Measurements from ENCODE around the gene OSBPL8. TPM values are rescaled to one million over a fixed set of nuclear protein-coding genes. Genes with fewer than 3 reads are reported as not detected.

The OSBPL8 gene
- total RNA-seq, 4 donors from 2014 or later, result 65.8 to 73.5 (median 66.7) TPM

- 100% methylated on average over 1 of the region's 1 CpG; no CpG with 5 or more reads in 1 of the 2 donors for WGBS, 2 donors (ENCODE audit: low coverage in 1 of 2)
- H3K36me3 ChIP-seq, result no peaks in the 10 kb centered on the region
- no peaks in the 10 kb centered on the region for H3K9me3 ChIP-seq
- no peaks in the 10 kb centered on the region for H3K4me1 ChIP-seq
- TF ChIP-seq POLR2A (IDR thresholded peaks at IDR 0.05) (no peak), EP300 (IDR thresholded peaks at IDR 0.05) (no peak), CTCF (IDR thresholded peaks at IDR 0.05) (no peak), POLR2AphosphoS5 (IDR thresholded peaks at IDR 0.05) (no peak)
- no peak overlapping the region for H3K4me3 ChIP-seq
- no peaks in the 10 kb centered on the region for H3K27me3 ChIP-seq
- no peak overlapping the region for H3K27ac ChIP-seq
- no peak for ATAC-seq
Observed at GRCh38 chr12:76318773-76319594, 240.6 kb downstream of the OSBPL8 start.

GRCh38 chr12:76317976-76318375, 241.6 kb downstream of the OSBPL8 start:
- no peak for ATAC-seq

GRCh38 chr12:76316468-76316867, 243.1 kb downstream of the OSBPL8 start:
- TF ChIP-seq EP300 (IDR thresholded peaks at IDR 0.05), result no peak
- TF ChIP-seq POLR2AphosphoS5 (IDR thresholded peaks at IDR 0.05), result no peak
- TF ChIP-seq CTCF (IDR thresholded peaks at IDR 0.05), result no peak
- TF ChIP-seq POLR2A (IDR thresholded peaks at IDR 0.05), result no peak
- Histone ChIP-seq H3K4me1 (no peaks in the 10 kb centered on the region), H3K27ac (no peak overlapping the region), H3K4me3 (no peak overlapping the region), H3K36me3 (no peaks in the 10 kb centered on the region), H3K27me3 (no peaks in the 10 kb centered on the region), H3K9me3 (no peaks in the 10 kb centered on the region)
- 82 to 87% methylated on average over 7 of the region's 7 CpGs for WGBS, 2 donors (ENCODE audit: low coverage in 1 of 2)
- ATAC-seq, result no peak

More at GRCh38 chr12:76317976-76318375, 241.6 kb downstream of the OSBPL8 start:
- TF ChIP-seq EP300 (IDR thresholded peaks at IDR 0.05) (no peak), POLR2AphosphoS5 (IDR thresholded peaks at IDR 0.05) (no peak), CTCF (IDR thresholded peaks at IDR 0.05) (no peak), POLR2A (IDR thresholded peaks at IDR 0.05) (no peak)
- Histone ChIP-seq H3K9me3 (no peaks in the 10 kb centered on the region), H3K27ac (no peak overlapping the region), H3K27me3 (no peaks in the 10 kb centered on the region), H3K4me3 (no peak overlapping the region), H3K36me3 (no peaks in the 10 kb centered on the region), H3K4me1 (no peaks in the 10 kb centered on the region)
- 88 to 92% methylated on average over 1 of the region's 1 CpG for WGBS, 2 donors (ENCODE audit: low coverage in 1 of 2)

- Histone ChIP-seq H3K4me3 (no peak overlapping the region), H3K27me3 (no peaks in the 10 kb centered on the region), H3K27ac (no peak overlapping the region), H3K9me3 (no peaks in the 10 kb centered on the region), H3K4me1 (no peaks in the 10 kb centered on the region), H3K36me3 (no peaks in the 10 kb centered on the region)
- WGBS, 2 donors (ENCODE audit: low coverage in 1 of 2), result 59 to 79% methylated on average over 3 to 7 of the region's 9 CpGs
- ATAC-seq, result no peak
- TF ChIP-seq CTCF (IDR thresholded peaks at IDR 0.05) (no peak), POLR2A (IDR thresholded peaks at IDR 0.05) (no peak), POLR2AphosphoS5 (IDR thresholded peaks at IDR 0.05) (no peak), EP300 (IDR thresholded peaks at IDR 0.05) (no peak)
Observed at GRCh38 chr12:76313299-76313698, 246.3 kb downstream of the OSBPL8 start.

GRCh38 chr12:76312315-76312714, 247.3 kb downstream of the OSBPL8 start:
- Histone ChIP-seq H3K4me1 (no peaks in the 10 kb centered on the region), H3K36me3 (no peaks in the 10 kb centered on the region), H3K9me3 (no peaks in the 10 kb centered on the region), H3K27me3 (no peaks in the 10 kb centered on the region), H3K27ac (no peak overlapping the region), H3K4me3 (no peak overlapping the region)
- ATAC-seq, result no peak
- WGBS, 2 donors (ENCODE audit: low coverage in 1 of 2), result 39 to 77% methylated on average over 5 of the region's 7 CpGs
- TF ChIP-seq POLR2AphosphoS5 (IDR thresholded peaks at IDR 0.05), result no peak
- no peak for TF ChIP-seq EP300 (IDR thresholded peaks at IDR 0.05)
